IMR-90 (cell line): ENCODE results near the gene GPI. TPM values are rescaled to one million over a fixed set of nuclear protein-coding genes. Genes with fewer than 3 reads are reported as not detected.

Experiments used
- ATAC-seq: fragments of 200-7000 bp; cut with Tn5 transposase; 2 replicates; pipeline ENCODE4 v1.9.1; 2020; ENCODE audit warnings: low read depth, mild to moderate bottlenecking, moderate library complexity
- BruUV-seq: library from RNA; stranded (reverse); fragments of 400-500 nt; replicated peaks from 2 replicates; lab custom pipeline; 2021; lab: Mats Ljungman, UMichigan
- CTCF ChIA-PET: fragments of 300-600 bp; formaldehyde crosslinking; extraction: SDS; loops from one replicate; lab custom pipeline; 2021; ENCODE audit warnings: antibody characterized with exemption; lab: Yijun Ruan, JAX
- POLR2A ChIA-PET: fragments of 300-600 bp; sonication (Branson Sonifier 250); formaldehyde crosslinking; loops from one replicate; lab custom pipeline; 2022; ENCODE audit warnings: antibody characterized with exemption; ENCODE audit not compliant: unreplicated experiment; lab: Charles Lee
- DNase-seq: peaks from one replicate; pipeline ENCODE4 v3.0.0; 2013
- H2AFZ ChIP-seq: replicated peaks from 2 replicates; pipeline ENCODE3; 2013; ENCODE audit warnings: low read length, mild to moderate bottlenecking; ENCODE audit not compliant: poor library complexity
- H2AK5ac ChIP-seq: 2 replicates; pipeline ENCODE4 v1.6.1; 2013; ENCODE audit warnings: low read depth, low read length, inconsistent platforms
- H2AK9ac ChIP-seq: replicated peaks from 2 replicates; pipeline ENCODE3; 2013; ENCODE audit warnings: mild to moderate bottlenecking, low read depth, low read length, moderate library complexity; ENCODE audit not compliant: poor library complexity
- H2BK120ac ChIP-seq: 2 replicates; pipeline ENCODE4 v1.6.1; 2013; ENCODE audit warnings: low read depth, low read length, inconsistent platforms
- H2BK15ac ChIP-seq: 3 replicates; pipeline ENCODE4 v1.6.1; 2013; ENCODE audit warnings: low read depth, low read length, inconsistent platforms
- H2BK20ac ChIP-seq: 2 replicates; pipeline ENCODE4 v1.6.1; 2013; ENCODE audit warnings: low read depth, mild to moderate bottlenecking, inconsistent platforms, low read length, moderate library complexity
- H2BK5ac ChIP-seq: 2 replicates; pipeline ENCODE4 v1.6.1; 2013; ENCODE audit warnings: mild to moderate bottlenecking, low read depth, low read length, inconsistent platforms; ENCODE audit not compliant: poor library complexity, severe bottlenecking
- H3K14ac ChIP-seq: replicated peaks from 2 replicates; pipeline ENCODE4 v1.6.1; 2013; ENCODE audit warnings: low read depth, low read length, inconsistent platforms
- H3K18ac ChIP-seq: 2 replicates; pipeline ENCODE4 v1.6.1; 2013; ENCODE audit warnings: low read depth, low read length, control low read depth
- H3K23ac ChIP-seq: 2 replicates; pipeline ENCODE4 v1.6.1; 2013; ENCODE audit warnings: low read depth, low read length, inconsistent platforms
- H3K27ac ChIP-seq: 2 replicates; pipeline ENCODE4 v1.5.1; 2013; ENCODE audit warnings: mild to moderate bottlenecking, control low read depth, low read length; ENCODE audit not compliant: insufficient read depth
- H3K27me3 ChIP-seq: 2 replicates; pipeline ENCODE4 v1.6.1; 2013; ENCODE audit warnings: low read length; ENCODE audit not compliant: control insufficient read depth, insufficient read depth
- H3K36me3 ChIP-seq: 2 replicates; pipeline ENCODE4 v1.6.1; 2013; ENCODE audit warnings: low read length, mixed read lengths; ENCODE audit not compliant: control insufficient read depth, insufficient read depth
- H3K4ac ChIP-seq: 2 replicates; pipeline ENCODE4 v1.6.1; 2013; ENCODE audit warnings: low read depth, low read length, inconsistent platforms
- H3K4me1 ChIP-seq: 2 replicates; pipeline ENCODE4 v1.6.1; 2013; ENCODE audit warnings: low read length, mixed read lengths; ENCODE audit not compliant: control insufficient read depth, insufficient read depth
- H3K4me2 ChIP-seq: 2 replicates; pipeline ENCODE4 v1.6.1; 2013; ENCODE audit warnings: low read depth, mild to moderate bottlenecking, control low read depth, low read length, moderate library complexity
- H3K4me3 ChIP-seq: 2 replicates; pipeline ENCODE4 v1.5.1; 2013; ENCODE audit warnings: low read depth, mild to moderate bottlenecking, control low read depth, low read length, moderate library complexity; ENCODE audit not compliant: insufficient read depth
- H3K56ac ChIP-seq: 2 replicates; pipeline ENCODE4 v1.6.1; 2013; ENCODE audit warnings: low read length, inconsistent platforms; ENCODE audit not compliant: insufficient read depth; ENCODE audit errors: extremely low read depth
- H3K79me1 ChIP-seq, 2 experiments: 2 replicates each; pipeline ENCODE4 v1.6.1; 2013; ENCODE audit warnings: low read length in 2 of 2, inconsistent platforms in 1 of 2, low read depth in 1 of 2
- H3K9ac ChIP-seq: 2 replicates; pipeline ENCODE4 v1.6.1; 2013; ENCODE audit warnings: low read depth, low read length, control low read depth
- H3K9me1 ChIP-seq: 2 replicates; pipeline ENCODE4 v1.6.1; 2013; ENCODE audit warnings: low read length, inconsistent platforms; ENCODE audit not compliant: insufficient read depth
- H3K9me3 ChIP-seq: 2 replicates; pipeline ENCODE4 v1.6.1; 2013; ENCODE audit warnings: low read length; ENCODE audit not compliant: control insufficient read depth, insufficient read depth
- H4K20me1 ChIP-seq: 2 replicates; pipeline ENCODE4 v1.6.1; 2013; ENCODE audit warnings: low read length, inconsistent platforms; ENCODE audit not compliant: insufficient read depth
- H4K5ac ChIP-seq: 2 replicates; pipeline ENCODE4 v1.6.1; 2013; ENCODE audit warnings: mild to moderate bottlenecking, low read depth, low read length, control low read depth
- H4K8ac ChIP-seq, 2 experiments: 2 replicates each; pipeline ENCODE4 v1.6.1; 2013; ENCODE audit warnings: low read depth in 2 of 2, low read length in 2 of 2, control low read depth in 1 of 2, inconsistent platforms in 1 of 2
- H4K91ac ChIP-seq: 2 replicates; pipeline ENCODE4 v1.6.1; 2013; ENCODE audit warnings: low read depth, low read length, inconsistent platforms; ENCODE audit not compliant: insufficient read depth
- BHLHE40 ChIP-seq: fragments of 150-350 bp; IDR thresholded peaks from 2 replicates; pipeline ENCODE4 v1.6.1; 2016; ENCODE audit warnings: mild to moderate bottlenecking, low read depth, low read length
- FOS ChIP-seq: fragments of 150-350 bp; IDR thresholded peaks from 2 replicates; pipeline ENCODE4 v1.6.1; 2016; ENCODE audit warnings: low read depth, low read length
- WGBS, 2 experiments: methylation state at CpG; one replicate each; pipeline versions ENCODE4 v1.1.5 to v1.1.7; 2013; ENCODE audit warnings: missing lambda C conversion rate in 2 of 2; ENCODE audit not compliant: insufficient read length in 1 of 2; ENCODE audit errors: extremely low coverage in 2 of 2; 5-methylcytosine and 5-hydroxymethylcytosine counted together
- dilution Hi-C: fragments of 300-500 bp; cut with HindIII; formaldehyde crosslinking; loops from one replicate; pipeline ENCODE4 v1.14.3; 2018; ENCODE audit warnings: low sequenced_read_pairs; ENCODE audit not compliant: unreplicated experiment
- in situ Hi-C: fragments of 300-500 bp; cut with MboI; formaldehyde crosslinking; loops from 3 replicates; pipeline ENCODE4 v1.14.3; 2019; ENCODE audit warnings: low sequenced_read_pairs, inconsistent platforms, mixed read lengths
- intact Hi-C: fragments of 100-400 bp; cut with micrococcal nuclease; formaldehyde crosslinking; loops from 2 replicates; pipeline ENCODE4 v1.10.0; 2022
- polyA plus RNA-seq, 3 experiments: library from polyadenylated mRNA; depleted of rRNA; stranded (reverse); fragments of >200 nt; gene quantifications; 2 replicates each; pipeline ENCODE4 v1.2.3, GENCODE V29; 2012; ENCODE audit warnings: low replicate concordance in 1 of 3
- total RNA-seq: library from RNA; depleted of rRNA; stranded (reverse); fragments of >200 nt; gene quantifications from 2 replicates; pipeline ENCODE4 v1.2.3, GENCODE V29; 2012

Gene GPI
- total and polyA plus RNA-seq, 2 of the 4 experiments (the other 2 are of a cell fraction) = 147 to 239 TPM

DNA sequence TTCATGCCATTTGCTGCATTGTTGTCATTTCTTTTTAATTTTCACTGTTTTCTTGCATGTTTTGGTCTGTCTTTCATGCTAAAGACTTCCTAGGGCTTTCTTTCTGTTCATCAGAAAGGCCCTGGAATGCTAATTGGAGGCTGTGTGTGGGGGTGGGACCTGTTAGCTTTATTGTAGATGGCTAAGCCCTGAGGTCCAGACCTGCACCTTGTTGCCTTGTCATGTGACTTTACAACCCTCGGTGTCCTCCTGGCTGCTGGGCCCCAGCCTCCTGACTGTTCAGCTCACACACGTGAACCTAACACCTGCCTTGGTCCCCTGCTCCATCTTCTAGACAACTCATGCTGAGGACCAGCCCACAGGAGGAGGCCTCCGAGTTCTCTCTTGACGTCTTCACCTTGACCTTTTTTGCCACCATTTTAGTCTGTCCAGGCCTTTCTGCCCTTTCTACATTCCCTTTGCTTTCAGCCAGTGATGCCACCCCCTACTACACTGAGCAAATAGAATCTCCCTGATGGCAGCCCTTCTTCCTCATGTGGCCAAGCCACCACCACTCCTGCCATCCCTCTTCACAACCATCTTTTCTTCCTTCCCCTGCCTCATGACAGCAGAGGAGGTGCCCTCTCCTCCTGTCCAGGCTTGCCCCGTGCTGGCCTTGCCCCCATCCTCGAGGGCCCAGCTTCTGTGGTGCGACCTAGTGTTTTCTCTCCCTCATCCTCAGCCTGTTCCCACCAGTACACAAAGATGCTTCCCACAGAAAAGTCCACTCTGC, 41.4 kb upstream of the GPI start:
- dilution Hi-C loops (no loop called here), in situ Hi-C loops (no loop called here), intact Hi-C loops (no loop called here)
- ChIA-PET CTCF (interaction anchor here (0.6 kb wide), 1 partner anchor 63 kb away, joined by 8 read pairs; no protein-coding TSS in a partner anchor), POLR2A (no interaction called here)
- Histone ChIP-seq H3K27ac (no peak overlapping the region), H2AK5ac (no peak overlapping the region), H3K4ac (peak overlapping the region; percentile 39; the same call in 1 of the 2 replicates), H3K56ac (no peak overlapping the region), H3K9me3 (no peaks in the 10 kb centered on the region), H3K14ac (peak overlapping the region; percentile 65; the same call in 1 of the 2 replicates), H2BK5ac (no peak overlapping the region), H3K4me3 (no peak overlapping the region), H3K4me1 (peaks cover 14% of the 10 kb centered on the region), H3K9me1 (peaks cover 29% of the 10 kb centered on the region), H4K20me1 (peaks cover 22% of the 10 kb centered on the region; the same call in 1 of the 2 replicates), H2AFZ (peak overlapping the region; percentile 52), H2BK15ac (no peak overlapping the region), H3K9ac (no peak overlapping the region), H2BK20ac (no peak overlapping the region), H2AK9ac (peak overlapping the region; percentile 80), H4K91ac (peak overlapping the region; percentile 14; the same call in 1 of the 2 replicates), H3K23ac (peak overlapping the region; percentile 33; the same call in 1 of the 2 replicates), H3K36me3 (peaks cover 22% of the 10 kb centered on the region), H2BK120ac (no peak overlapping the region), H3K27me3 (no peaks in the 10 kb centered on the region), H3K18ac (no peak overlapping the region), H3K79me1 (peaks cover 20 to 60% of the 10 kb centered on the region in 2 experiments), H4K5ac (peak overlapping the region; percentile 23; the same call in 1 of the 2 replicates), H3K4me2 (no peak overlapping the region), H4K8ac (no peak overlapping the region)
- BruUV-seq = no TSS peak
- 98% methylated on average over 7 of the region's 7 CpGs; no CpG with 5 or more reads in 1 of the 2 experiments for WGBS, 2 experiments
- DNase-seq (no peak), ATAC-seq (no peak)
- TF ChIP-seq BHLHE40 (no peak), FOS (no peak)
